ENCODE results near the gene GLIS1.

DNA sequence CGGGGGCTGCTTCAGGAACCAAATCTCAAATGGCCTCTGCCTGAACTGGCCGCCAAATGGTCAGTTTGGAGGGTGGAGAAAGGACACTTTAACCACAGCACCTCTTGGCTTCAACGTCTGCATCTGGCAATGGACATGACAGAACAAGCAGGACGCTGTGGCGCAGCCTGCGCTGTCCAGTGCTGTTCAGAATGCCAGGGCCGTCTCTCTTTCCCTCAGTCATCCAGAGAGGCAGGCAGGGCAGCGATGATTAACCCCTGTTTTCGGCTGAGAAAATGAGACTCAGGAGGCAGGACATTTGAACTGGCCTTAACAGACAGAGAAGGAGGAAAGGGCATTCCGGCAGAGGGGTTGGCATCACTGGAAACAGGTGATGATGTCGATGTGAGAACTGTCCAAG is 48.6 kb downstream of the GLIS1 start:
- TF ChIP-seq EZH2 (IDR thresholded peaks at IDR 0.05; ENCODE audit: low read length) (no peak), CTCF (optimal IDR thresholded peaks at IDR 0.05 in 1 of 3, IDR thresholded peaks at IDR 0.05 in 1 of 3, conservative IDR thresholded peaks at IDR 0.05 in 1 of 3; ENCODE audit: extremely low read depth in 1 of 3, insufficient read depth in 2 of 3, low read length in 3 of 3) (no peak)

Data from keratinocyte (primary cell).